COLO668 (cell line): ENCODE results near the gene DCD.
"Not testable (repeated sequence)": the region's sequence is repeated elsewhere in the genome, so short reads cannot be mapped to it uniquely, and the experiment has no call there.

Source experiments
- DNase-seq: peaks from one replicate; lab custom pipeline; 2025; ENCODE audit not compliant: unreplicated experiment; lab: John Stamatoyannopoulos, UW

Gene DCD

GRCh38 chr12:54648265-54648664 lies at the start of gene DCD:
TSS of gene DCD (minus strand) at chr12:54648365. CDS start at chr12:54648303, 62 bp downstream.
- no peak for DNase-seq

GRCh38 chr12:54697851-54698250 lies 49.7 kb upstream of the DCD start:
- no peak for DNase-seq

GRCh38 chr12:54692353-54692752 lies 44.2 kb upstream of the DCD start:
- DNase-seq, result no peak

- DNase-seq, result no peak
These were observed 41.8 kb upstream of the DCD start for GRCh38 chr12:54689984-54690383.

- DNase-seq, result no peak
These were observed 40.8 kb upstream of the DCD start for GRCh38 chr12:54689034-54689372.

GRCh38 chr12:54688309-54689033 lies 40.3 kb upstream of the DCD start:
- no peak for DNase-seq

GRCh38 chr12:54684636-54685630 lies 36.8 kb upstream of the DCD start:
- no peak for DNase-seq

- no peak for DNase-seq
These were observed 35.2 kb upstream of the DCD start for GRCh38 chr12:54683398-54683797.

- no peak for DNase-seq
These were observed 34.5 kb upstream of the DCD start for GRCh38 chr12:54682674-54683073.

- DNase-seq, result peak; percentile 1
These were observed 32.2 kb upstream of the DCD start for GRCh38 chr12:54680374-54680773.

GRCh38 chr12:54678131-54678530 lies 30.0 kb upstream of the DCD start:
- DNase-seq, result no peak

GRCh38 chr12:54667945-54668344 lies 19.8 kb upstream of the DCD start:
- DNase-seq, result no peak

- DNase-seq, result no peak
These were observed 17.8 kb upstream of the DCD start for GRCh38 chr12:54666008-54666407.

- not testable (repeated sequence) for DNase-seq
These were observed 17.0 kb upstream of the DCD start for GRCh38 chr12:54665022-54665635.

GRCh38 chr12:54663603-54664002 lies 15.4 kb upstream of the DCD start:
- no peak for DNase-seq

- DNase-seq, result no peak
These were observed 13.9 kb upstream of the DCD start for GRCh38 chr12:54662026-54662425.

- no peak for DNase-seq
These were observed 12.9 kb upstream of the DCD start for GRCh38 chr12:54661048-54661447.

- no peak for DNase-seq
These were observed 12.3 kb upstream of the DCD start for GRCh38 chr12:54660320-54660962.

GRCh38 chr12:54658306-54659264 lies 10.4 kb upstream of the DCD start:
- DNase-seq, result peak; percentile 6

GRCh38 chr12:54657105-54657607 lies 9.0 kb upstream of the DCD start:
- DNase-seq, result no peak
